NB4 (cell line): ENCODE results near the gene C2orf92.

ENCODE experiments used
- MYC ChIP-seq: IDR thresholded peaks from 2 replicates; pipeline ENCODE4 v1.6.1; 2011; ENCODE audit warnings: low read depth, low read length
- POLR2A ChIP-seq: IDR thresholded peaks from 2 replicates; pipeline ENCODE4 v1.6.1; 2011; ENCODE audit warnings: mild to moderate bottlenecking; ENCODE audit not compliant: insufficient read length; ENCODE audit errors: extremely low read depth
- TF ChIP-seq, protein P1 (sequence below): IDR thresholded peaks from one replicate; pipeline ENCODE4 v1.5.1; 2012; ENCODE audit warnings: low read depth, low read length

DNA sequence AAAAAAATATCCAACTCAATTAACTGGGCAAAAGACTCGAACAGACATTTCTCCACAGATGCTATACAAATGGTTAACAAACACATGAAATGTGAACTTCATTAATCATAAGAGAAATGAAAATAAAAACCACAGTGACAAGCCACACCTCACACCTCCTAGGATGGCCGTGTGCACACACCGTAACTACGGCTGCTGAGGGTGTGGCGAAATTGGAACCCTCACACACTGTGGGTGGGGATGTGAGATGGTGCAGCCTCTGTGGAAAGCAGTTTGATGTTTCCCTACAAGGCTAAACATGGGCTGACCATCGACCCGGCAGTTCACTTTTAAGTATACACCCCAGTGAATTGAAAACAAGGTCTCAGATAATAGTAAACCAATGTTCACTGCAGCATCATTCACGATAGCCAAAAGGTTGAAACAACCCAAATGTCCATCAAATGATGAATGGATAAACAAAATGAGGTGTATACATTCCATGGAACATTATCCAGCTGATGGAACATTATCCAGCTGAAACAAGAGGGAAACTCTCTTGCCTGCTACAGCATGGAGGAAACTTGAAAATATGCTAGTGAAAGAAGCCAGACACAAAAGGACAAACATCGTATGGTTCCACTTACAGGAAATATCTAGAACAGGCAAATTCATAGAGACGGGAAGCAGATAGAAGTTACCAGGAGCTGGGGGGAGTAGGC is 76.1 kb downstream of the C2orf92 start:
- TF ChIP-seq, protein P1, sequence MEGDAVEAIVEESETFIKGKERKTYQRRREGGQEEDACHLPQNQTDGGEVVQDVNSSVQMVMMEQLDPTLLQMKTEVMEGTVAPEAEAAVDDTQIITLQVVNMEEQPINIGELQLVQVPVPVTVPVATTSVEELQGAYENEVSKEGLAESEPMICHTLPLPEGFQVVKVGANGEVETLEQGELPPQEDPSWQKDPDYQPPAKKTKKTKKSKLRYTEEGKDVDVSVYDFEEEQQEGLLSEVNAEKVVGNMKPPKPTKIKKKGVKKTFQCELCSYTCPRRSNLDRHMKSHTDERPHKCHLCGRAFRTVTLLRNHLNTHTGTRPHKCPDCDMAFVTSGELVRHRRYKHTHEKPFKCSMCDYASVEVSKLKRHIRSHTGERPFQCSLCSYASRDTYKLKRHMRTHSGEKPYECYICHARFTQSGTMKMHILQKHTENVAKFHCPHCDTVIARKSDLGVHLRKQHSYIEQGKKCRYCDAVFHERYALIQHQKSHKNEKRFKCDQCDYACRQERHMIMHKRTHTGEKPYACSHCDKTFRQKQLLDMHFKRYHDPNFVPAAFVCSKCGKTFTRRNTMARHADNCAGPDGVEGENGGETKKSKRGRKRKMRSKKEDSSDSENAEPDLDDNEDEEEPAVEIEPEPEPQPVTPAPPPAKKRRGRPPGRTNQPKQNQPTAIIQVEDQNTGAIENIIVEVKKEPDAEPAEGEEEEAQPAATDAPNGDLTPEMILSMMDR, result no peak
- TF ChIP-seq MYC (no peak), POLR2A (no peak)
